GM19099 (cell line): ENCODE data around the gene STARD3.

Source experiments
- POLR2A ChIP-seq: IDR thresholded peaks from 3 replicates; pipeline ENCODE4 v1.6.1; 2011; ENCODE audit warnings: low read depth; ENCODE audit not compliant: insufficient read length; ENCODE audit errors: extremely low read depth

STARD3 gene

DNA sequence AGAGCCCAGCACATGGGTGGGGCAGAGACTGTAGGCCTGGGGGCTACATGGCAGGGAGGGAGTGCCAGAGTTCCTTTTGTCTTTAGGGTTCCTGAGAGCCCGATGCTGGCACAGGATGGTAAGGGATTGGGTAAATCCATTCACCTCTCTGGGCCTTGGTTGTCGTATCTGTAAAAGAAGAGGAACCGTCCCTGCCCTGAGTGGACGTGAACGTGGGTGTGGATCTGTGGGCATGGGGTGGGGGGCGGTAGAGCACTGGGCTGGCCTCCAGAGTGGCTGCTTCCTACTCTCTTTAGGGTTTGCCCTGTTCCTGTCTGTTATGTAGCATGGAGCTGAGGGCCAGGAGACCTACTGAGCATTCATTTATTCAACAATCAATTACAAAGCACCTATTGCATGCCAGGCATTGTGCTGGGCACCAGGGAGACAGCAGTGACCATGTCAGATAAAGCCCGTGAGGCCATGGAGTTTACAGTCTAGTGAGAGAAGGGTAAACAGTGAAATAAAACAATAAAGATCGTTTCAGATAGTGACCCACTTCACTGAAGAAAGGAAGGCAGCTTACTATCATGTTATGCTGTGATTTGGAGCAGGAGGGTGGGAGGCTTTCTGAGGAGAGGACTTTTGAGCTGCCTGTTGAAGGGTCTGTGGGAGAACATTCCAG lies 15.1 kb downstream of the STARD3 start:
- TF ChIP-seq POLR2A: no peak

DNA sequence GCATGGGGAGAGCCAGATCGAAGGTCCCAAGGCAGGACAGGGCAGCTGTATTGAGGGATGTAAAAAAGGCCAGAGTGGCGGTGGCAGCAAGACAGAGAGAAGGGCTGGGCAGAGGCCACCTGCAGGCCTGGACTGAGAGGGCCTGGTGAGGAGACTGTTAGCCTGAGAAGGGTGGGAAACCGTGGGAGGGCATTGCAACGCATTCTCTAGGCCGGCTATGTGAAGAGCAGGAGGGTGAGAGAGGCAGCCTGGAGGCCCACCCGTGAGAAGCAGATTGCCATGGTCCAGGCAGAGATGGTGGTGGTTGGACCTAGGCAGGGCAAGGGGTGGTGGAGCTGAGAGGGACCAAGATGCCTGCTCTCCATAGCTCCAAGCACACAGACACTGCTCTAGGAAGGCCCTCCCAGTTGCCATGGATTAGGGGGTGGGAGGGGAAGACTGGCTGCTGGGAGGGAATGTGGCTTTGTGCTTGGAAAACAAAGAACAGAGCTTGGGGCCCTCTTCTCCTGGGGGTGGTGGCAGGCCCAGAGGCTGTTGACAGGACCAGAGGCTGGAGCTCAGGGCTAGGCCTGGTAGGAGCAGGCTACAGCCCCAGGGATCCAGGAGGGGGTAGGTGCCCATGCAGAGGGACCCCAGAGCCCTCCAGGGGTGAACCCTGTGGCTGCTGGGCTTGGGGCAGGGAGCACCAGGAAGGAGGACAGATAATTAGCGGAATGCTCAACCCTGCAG lies 15.8 kb downstream of the STARD3 start:
- no peak for TF ChIP-seq POLR2A

DNA sequence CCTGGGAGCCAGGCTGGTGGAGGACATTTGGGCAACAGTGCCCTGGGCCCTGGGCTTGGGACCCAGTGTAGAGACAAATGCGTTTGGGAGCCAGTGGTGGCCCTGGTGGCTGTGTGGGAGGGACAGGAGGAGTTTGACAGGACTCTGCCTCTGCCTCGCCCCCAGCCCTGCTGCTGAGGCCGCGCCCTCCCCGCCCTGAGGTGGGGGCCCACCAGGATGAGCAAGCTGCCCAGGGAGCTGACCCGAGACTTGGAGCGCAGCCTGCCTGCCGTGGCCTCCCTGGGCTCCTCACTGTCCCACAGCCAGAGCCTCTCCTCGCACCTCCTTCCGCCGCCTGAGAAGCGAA lies 16.3 kb downstream of the STARD3 start:
- TF ChIP-seq POLR2A: no peak

DNA sequence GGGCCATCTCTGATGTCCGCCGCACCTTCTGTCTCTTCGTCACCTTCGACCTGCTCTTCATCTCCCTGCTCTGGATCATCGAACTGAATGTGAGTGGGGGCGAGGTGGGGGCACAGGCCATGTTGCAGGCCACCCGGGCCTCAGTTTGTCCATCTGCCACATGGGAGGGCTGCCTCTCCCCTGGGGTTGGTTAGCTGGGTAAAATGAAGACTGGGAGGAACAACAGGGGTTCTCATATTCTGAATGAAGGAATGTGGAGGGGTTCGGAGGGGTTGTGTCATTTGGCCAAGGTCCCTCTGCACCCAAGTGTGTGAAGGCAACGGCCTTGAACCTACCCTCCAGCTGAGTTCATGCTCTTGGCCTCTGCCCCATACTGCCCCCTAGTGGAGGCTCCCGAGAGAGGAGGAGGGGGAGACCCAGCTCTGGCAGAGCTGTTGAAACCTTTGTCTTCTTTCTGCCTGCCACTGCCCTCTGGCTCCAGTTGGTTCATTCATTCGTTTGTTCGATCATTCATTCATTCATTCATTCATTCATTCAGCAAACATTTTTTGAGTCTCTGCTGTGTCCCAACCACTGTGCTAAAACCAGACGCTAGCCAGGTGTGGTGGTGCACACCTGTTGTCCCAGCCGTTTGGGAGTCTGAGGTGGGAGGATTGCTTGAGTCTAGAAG lies 16.9 kb downstream of the STARD3 start:
- no peak for TF ChIP-seq POLR2A

DNA sequence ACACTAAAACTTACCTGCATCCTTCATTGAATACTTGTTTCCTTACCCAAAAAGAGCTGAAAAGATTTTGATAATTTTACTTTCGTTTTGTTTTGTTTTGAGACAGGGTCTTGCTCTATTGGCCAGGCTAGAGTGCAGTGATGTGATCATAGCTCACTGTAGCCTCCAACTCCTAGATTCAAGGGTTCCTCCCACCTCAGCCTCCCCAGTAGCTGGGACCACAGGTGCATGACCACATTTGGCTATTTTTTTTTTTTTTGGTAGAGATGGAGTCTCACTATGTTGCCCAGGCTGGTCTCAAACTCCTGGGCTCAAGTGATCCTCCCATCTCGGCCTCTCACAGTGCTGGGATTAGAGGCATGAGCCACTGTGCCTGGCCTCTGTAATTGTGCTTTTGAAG lies 18.2 kb downstream of the STARD3 start:
- TF ChIP-seq POLR2A: no peak

DNA sequence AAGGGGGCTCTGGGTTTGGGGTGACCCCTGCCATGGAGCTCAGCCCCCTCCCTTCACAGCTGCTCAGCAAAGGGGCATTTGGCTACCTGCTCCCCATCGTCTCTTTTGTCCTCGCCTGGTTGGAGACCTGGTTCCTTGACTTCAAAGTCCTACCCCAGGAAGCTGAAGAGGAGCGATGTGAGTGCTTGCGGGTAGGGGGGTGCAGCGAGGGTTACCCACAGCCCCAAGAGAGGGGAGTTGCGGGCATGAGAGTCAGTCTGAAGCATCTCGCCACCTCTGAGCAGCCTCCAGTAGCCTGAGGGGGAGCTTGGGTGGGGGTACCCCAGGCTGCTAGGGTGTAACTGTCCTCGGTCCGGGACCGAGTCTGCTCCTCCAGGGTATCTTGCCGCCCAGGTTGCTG lies 21.4 kb downstream of the STARD3 start:
- TF ChIP-seq POLR2A: no peak

DNA sequence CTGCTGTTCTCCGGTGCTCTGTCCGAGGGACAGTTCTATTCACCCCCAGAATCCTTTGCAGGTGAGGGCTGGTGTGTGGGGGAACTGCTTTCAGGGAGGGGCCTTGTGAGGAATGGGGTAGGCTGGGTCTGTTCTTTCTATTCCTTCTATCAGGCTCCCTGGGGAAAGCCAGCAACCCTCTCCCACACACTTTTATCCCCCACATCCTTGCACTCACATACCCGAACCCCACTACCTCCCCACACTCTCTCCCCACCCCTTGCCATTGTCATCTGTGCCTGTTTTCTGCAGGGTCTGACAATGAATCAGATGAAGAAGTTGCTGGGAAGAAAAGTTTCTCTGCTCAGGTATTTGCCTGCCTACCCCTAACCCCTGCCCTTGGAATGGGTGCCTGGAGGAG lies 21.8 kb downstream of the STARD3 start:
- TF ChIP-seq POLR2A: no peak

DNA sequence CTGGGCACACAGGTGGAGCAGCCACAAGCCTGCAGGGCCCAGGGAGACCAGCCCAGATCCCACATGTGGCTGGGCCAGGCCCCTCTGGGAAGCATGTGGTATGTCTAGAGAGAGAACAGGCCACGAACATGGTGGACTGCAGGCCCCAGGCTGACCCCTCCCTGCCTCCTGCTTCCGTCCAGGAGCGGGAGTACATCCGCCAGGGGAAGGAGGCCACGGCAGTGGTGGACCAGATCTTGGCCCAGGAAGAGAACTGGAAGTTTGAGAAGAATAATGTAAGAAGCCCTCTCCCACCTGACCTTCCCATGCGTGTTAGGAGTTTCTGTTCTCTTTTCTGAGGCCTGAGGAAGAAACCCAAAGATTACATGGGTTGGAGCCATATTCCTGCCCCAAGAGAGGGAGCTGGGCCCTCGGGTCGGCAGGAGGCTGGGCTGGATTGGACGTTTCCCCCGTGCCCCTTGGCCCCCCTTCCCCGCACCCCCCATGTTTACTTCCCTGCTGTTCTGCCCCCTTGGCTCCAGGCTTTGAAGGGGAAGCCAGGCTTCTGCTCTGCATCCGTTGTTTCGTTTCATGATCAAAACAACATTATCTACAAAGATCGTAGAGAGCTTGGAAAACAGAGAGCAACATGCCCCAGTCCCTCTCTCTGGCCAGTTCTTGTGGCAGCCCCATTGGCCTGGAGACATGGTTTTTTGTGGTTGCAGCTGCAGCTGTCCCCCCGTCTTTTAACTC lies 22.5 kb downstream of the STARD3 start:
- no peak for TF ChIP-seq POLR2A

DNA sequence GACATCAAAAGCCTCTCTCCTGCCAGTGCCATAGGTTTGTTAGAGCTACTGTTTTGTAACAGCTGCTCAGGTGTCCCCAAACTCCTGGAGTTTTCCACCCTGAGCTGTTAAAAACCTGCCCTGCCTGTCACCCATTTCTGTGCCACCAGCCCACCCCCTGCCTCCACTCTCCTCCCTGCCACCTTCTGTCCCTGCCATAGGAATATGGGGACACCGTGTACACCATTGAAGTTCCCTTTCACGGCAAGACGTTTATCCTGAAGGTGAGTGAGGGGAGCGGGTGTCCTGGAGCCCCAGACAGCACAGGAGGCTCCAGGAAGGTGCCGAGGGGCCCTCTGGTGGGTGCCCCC lies 23.0 kb downstream of the STARD3 start:
- TF ChIP-seq POLR2A: no peak

DNA sequence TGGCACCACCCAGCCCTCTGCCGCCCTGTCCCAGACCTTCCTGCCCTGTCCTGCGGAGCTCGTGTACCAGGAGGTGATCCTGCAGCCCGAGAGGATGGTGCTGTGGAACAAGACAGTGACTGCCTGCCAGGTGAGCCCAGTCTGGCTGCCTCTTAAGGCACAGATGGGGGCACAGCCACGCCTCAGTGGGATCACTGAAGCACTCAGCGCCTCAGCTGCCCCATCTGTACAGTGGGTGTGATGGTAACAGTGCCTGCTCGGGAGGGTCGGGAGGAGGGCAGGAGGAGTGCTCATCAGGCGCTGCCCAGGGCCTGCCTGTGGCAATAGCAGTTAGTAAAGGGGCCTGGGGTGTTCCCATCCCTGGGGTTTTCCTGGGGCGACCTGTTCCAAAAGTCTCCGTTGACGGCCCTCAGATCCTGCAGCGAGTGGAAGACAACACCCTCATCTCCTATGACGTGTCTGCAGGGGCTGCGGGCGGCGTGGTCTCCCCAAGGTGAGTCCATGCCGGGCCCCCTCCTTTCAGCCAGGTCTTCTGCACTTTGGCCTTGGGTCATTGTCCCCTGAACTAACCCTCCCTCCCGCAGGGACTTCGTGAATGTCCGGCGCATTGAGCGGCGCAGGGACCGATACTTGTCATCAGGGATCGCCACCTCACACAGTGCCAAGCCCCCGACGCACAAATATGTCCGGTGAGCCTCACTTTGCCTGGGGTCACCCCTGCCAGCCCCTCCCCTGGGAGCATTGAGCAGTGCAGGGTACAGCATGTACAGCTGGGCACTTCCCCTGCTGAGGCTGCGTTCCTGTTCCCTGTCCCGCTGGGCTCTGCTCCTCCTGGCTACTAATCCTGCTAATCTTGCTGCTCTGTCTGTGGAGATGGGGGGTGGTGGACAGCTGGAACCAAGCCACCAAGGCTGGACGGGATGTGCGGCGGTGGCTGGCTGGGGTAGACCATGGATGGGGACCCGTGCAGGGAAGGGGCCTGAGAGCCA lies 23.7 kb downstream of the STARD3 start:
- no peak for TF ChIP-seq POLR2A

DNA sequence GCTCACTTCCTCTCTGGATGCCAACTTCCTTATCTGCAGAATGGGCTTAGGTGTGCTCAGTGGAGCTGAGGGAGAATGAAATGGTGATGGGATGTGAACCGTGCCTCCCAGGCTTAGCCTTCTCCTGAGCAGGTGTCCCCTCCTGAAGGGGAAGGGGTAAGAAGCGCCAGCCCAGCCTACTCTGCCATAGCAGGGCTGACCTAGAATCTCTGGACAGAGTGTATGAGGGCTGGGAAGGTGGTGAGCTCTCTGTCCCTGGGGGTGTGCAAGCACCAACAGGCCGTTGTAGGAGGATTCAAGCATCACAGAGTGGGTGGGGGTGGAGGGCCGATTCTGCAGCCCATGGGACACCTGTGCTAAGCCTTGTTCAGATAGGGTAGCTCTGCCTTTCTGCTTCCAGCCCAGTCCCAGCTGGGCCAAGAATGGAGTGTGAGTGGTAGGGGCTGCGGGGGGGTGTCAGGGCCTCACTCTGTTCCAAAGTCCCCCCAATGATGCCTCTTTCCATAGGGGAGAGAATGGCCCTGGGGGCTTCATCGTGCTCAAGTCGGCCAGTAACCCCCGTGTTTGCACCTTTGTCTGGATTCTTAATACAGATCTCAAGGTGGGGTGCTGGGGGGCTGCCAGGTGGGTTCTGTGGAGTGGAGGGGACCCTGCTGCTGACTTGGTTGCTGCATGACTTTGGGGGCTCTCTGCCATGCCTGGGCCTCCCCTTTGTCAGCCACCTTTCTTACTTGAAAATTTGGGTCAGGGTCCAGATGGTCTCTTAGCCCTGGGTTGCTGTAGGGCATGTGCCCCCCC lies 25.0 kb downstream of the STARD3 start:
- TF ChIP-seq POLR2A: no peak

DNA sequence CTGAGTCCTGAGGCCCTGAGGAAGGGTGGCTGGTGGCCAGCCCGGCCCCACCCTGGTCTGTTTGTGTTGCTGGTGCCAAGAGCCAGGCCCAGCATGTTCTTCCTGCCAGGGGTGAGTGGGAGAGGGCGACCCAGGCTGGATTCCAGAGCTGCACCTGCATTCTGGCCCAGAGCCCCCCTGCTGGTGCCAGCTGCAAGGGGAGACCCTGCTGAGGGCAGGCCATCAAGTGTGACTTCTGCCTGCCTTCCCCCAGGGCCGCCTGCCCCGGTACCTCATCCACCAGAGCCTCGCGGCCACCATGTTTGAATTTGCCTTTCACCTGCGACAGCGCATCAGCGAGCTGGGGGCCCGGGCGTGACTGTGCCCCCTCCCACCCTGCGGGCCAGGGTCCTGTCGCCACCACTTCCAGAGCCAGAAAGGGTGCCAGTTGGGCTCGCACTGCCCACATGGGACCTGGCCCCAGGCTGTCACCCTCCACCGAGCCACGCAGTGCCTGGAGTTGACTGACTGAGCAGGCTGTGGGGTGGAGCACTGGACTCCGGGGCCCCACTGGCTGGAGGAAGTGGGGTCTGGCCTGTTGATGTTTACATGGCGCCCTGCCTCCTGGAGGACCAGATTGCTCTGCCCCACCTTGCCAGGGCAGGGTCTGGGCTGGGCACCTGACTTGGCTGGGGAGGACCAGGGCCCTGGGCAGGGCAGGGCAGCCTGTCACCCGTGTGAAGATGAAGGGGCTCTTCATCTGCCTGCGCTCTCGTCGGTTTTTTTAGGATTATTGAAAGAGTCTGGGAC lies 25.8 kb downstream of the STARD3 start:
- no peak for TF ChIP-seq POLR2A

DNA sequence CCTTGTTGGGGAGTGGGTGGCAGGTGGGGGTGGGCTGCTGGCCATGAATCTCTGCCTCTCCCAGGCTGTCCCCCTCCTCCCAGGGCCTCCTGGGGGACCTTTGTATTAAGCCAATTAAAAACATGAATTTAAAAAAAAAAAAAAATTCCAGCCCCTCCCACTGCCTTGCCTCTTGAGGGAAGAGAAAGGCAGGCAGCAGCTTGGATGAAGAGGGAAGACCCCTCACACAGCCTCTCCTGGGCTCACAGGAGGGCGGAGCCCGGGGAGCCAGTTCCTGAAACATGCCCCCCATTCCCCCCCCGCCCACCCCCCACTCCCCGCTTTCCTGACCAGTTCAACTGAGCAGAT lies 26.4 kb downstream of the STARD3 start:
- no peak for TF ChIP-seq POLR2A
